Karpas-422 (cell line): ENCODE measurements around the gene TPGS2. TPM values are rescaled to one million over a fixed set of nuclear protein-coding genes. Genes with fewer than 3 reads are reported as not detected.
A peak's percentile ranks its signal among the peaks of the same experiment; 100 is the strongest.
"Not testable (repeated sequence)": the region's sequence is repeated elsewhere in the genome, so short reads cannot be mapped to it uniquely, and the experiment has no call there.

ENCODE experiments used
- DNase-seq: peaks from one replicate; pipeline ENCODE4 v3.0.0-alpha.2; 2015
- H2AFZ ChIP-seq: fragments of 200-600 bp; sonication (generic); 2 replicates; pipeline ENCODE4 v1.6.1; 2014; ENCODE audit warnings: antibody characterized with exemption, low read length, mixed read lengths
- H3K27ac ChIP-seq: fragments of 200-600 bp; sonication (generic); 2 replicates; pipeline ENCODE4 v1.5.1; 2014; ENCODE audit warnings: mild to moderate bottlenecking, low read length, moderate library complexity
- H3K27me3 ChIP-seq: fragments of 200-600 bp; sonication (generic); 2 replicates; pipeline ENCODE4 v1.6.1; 2014; ENCODE audit warnings: low read length, mixed read lengths
- H3K36me3 ChIP-seq: fragments of 200-600 bp; sonication (generic); 2 replicates; pipeline ENCODE4 v1.6.1; 2014; ENCODE audit warnings: low read length, mixed read lengths; ENCODE audit not compliant: insufficient read depth
- H3K4me1 ChIP-seq: fragments of 200-600 bp; sonication (generic); 2 replicates; pipeline ENCODE4 v1.6.1; 2014; ENCODE audit warnings: mild to moderate bottlenecking, low read length, mixed read lengths
- H3K4me2 ChIP-seq: fragments of 200-600 bp; sonication (generic); 2 replicates; pipeline ENCODE4 v1.6.1; 2014; ENCODE audit warnings: low read length, low read depth, mild to moderate bottlenecking; ENCODE audit not compliant: poor library complexity, severe bottlenecking
- H3K4me3 ChIP-seq: fragments of 200-600 bp; sonication (generic); 2 replicates; pipeline ENCODE4 v1.5.1; 2014; ENCODE audit warnings: mild to moderate bottlenecking, antibody characterized with exemption, low read length, mixed read lengths
- H3K79me2 ChIP-seq: fragments of 200-600 bp; sonication (generic); 2 replicates; pipeline ENCODE4 v1.6.1; 2014; ENCODE audit warnings: mild to moderate bottlenecking, low read length, mixed read lengths
- H3K9ac ChIP-seq: fragments of 200-600 bp; sonication (generic); 2 replicates; pipeline ENCODE4 v1.6.0; 2014; ENCODE audit warnings: low read length
- H3K9me2 ChIP-seq: fragments of 200-600 bp; sonication (generic), shearing (Covaris generic); replicated peaks from 2 replicates; pipeline ENCODE4 v1.6.0; 2014; ENCODE audit warnings: mild to moderate bottlenecking, low read length, moderate library complexity; ENCODE audit not compliant: insufficient read depth
- H3K9me3 ChIP-seq: fragments of 300-700, 200-600 bp; sonication (generic); 2 replicates; pipeline ENCODE4 v1.6.1; 2014; ENCODE audit warnings: low read length, mixed read lengths
- H4K20me1 ChIP-seq: fragments of 200-600 bp; sonication (generic); 2 replicates; pipeline ENCODE4 v1.6.1; 2014; ENCODE audit warnings: mild to moderate bottlenecking, antibody characterized with exemption, low read length, low read depth; ENCODE audit not compliant: insufficient read depth
- total RNA-seq: library from RNA; depleted of rRNA; stranded (reverse); fragments of >200 nt; shearing (Covaris generic); gene quantifications from 2 replicates; pipeline ENCODE4 v1.2.3, GENCODE V29; 2014; ENCODE audit warnings: low replicate concordance

Gene TPGS2
- total RNA-seq, 1 experiment from 2014 or later: 160 TPM

DNA sequence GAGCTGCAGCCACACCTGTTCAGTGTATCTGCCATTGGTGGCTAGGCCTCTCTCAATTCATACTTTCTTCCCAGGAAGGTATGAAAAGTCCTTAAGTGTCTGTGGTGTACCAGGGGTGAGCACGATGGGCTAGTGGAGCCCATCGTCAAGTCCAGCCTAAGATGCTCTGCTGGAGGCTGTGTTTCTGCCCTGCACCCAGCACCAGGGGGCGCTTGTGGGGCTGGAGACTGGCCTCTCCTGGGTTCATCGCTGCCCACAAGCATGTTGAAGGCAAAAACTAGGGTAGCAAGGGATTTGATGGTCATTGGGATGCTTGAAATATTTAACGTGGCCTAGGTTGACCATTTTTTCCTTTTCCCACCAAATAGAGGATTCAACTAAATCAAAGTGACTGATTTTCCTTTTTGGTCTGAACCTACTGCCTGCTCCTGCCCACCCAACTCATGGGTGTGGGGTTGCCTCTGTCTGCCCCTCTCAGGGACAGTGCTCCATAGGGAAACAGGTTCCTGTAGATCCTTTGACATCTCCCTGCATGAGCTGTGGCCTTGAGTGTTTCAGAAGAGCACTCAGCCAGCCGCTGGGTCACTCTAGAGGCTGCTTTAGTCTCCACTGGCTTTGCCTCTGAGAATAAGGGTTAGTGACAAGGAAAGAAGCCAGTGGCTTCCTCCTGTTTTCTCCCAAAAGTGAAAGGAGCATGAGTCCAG lies 59.0 kb downstream of the TPGS2 start:
- no peaks in the 10 kb centered on the region for H4K20me1 ChIP-seq
- peak; percentile 82 for DNase-seq
- no peaks in the 10 kb centered on the region for H3K9me3 ChIP-seq
- H3K4me2 ChIP-seq: no peak overlapping the region
- no peak overlapping the region for H3K9ac ChIP-seq
- no peaks in the 10 kb centered on the region for H3K9me2 ChIP-seq
- no peak overlapping the region for H2AFZ ChIP-seq
- no peaks in the 10 kb centered on the region for H3K27me3 ChIP-seq
- peaks cover 30% of the 10 kb centered on the region for H3K4me1 ChIP-seq
- no peak overlapping the region for H3K4me3 ChIP-seq
- peaks cover 5% of the 10 kb centered on the region; the same call in 1 of the 2 replicates for H3K36me3 ChIP-seq
- no peaks in the 10 kb centered on the region for H3K79me2 ChIP-seq
- no peak overlapping the region for H3K27ac ChIP-seq

DNA sequence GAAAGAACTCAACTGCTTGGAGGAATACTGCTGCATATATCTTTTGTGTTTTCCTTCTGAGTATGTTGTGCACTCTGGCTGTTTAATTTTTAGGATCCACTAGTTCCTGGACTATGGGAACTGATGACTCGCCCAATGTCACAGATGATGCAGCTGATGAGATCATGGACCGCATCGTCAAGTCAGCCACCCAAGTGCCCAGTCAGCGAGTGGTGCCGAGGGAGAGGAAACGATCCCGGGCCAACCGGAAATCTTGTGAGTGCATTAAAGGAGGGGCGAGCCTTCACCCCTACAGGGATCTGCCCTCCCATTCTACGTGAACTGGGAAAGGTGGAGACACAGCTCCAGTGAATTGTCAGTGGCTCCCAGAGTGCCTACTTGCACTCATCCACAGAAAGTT lies 59.6 kb downstream of the TPGS2 start:
- Histone ChIP-seq H3K27ac (no peak overlapping the region), H3K9me3 (no peaks in the 10 kb centered on the region), H3K4me3 (no peak overlapping the region), H3K79me2 (no peaks in the 10 kb centered on the region), H3K9ac (no peak overlapping the region), H4K20me1 (no peaks in the 10 kb centered on the region), H3K9me2 (no peaks in the 10 kb centered on the region), H2AFZ (no peak overlapping the region), H3K36me3 (peaks cover 5% of the 10 kb centered on the region; the same call in 1 of the 2 replicates), H3K4me2 (no peak overlapping the region), H3K4me1 (peaks cover 35% of the 10 kb centered on the region), H3K27me3 (no peaks in the 10 kb centered on the region)
- no peak for DNase-seq

DNA sequence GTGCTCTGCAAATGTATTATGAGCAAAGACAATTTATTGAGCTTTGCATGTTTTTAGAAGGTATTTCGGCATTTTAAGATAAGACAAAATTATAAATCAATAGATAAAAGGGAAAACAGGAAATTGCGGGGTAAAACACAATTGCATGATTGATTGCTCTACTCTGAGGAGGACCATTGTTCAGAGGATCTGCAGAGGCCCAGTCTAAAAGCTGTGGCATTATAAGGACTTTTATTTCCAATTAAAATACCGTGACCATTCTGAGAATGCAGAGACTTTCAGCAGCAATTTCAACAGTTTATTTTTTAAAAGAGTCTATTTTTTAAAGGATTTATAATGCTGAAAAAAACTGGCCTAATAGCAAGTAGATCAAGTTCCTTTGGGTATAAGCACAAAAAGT lies 62.0 kb downstream of the TPGS2 start:
- no peaks in the 10 kb centered on the region for H4K20me1 ChIP-seq

DNA sequence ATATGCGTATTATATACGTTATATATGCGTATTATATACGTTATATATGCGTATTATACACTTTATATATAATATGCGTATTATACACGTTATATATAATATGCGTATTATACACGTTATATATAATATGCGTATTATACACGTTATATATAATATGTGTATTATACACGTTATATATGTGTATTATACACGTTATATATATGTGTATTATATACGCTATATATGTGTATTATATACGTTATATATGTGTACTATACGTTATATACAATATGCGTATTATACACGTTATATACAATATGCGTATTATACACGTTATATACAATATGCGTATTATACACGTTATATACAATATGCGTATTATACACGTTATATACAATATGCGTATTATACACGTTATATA lies 65.8 kb downstream of the TPGS2 start:
- not testable (repeated sequence) for H3K4me3 ChIP-seq, H2AFZ ChIP-seq, H3K79me2 ChIP-seq, H3K36me3 ChIP-seq, H3K4me2 ChIP-seq, H4K20me1 ChIP-seq, DNase-seq, H3K9me2 ChIP-seq, H3K27ac ChIP-seq, H3K27me3 ChIP-seq, H3K9ac ChIP-seq, H3K9me3 ChIP-seq
- peaks cover 36% of the 10 kb centered on the region for H3K4me1 ChIP-seq

More for the DNA sequence above, 62.0 kb downstream of the TPGS2 start:
- H3K9ac ChIP-seq: no peak overlapping the region
- no peaks in the 10 kb centered on the region for H3K9me2 ChIP-seq
- no peak overlapping the region for H2AFZ ChIP-seq
- DNase-seq: no peak
- no peak overlapping the region for H3K4me2 ChIP-seq
- peaks cover 37% of the 10 kb centered on the region for H3K4me1 ChIP-seq
- no peaks in the 10 kb centered on the region for H3K27me3 ChIP-seq
- H3K4me3 ChIP-seq: no peak overlapping the region
- H3K27ac ChIP-seq: no peak overlapping the region
- no peaks in the 10 kb centered on the region for H3K79me2 ChIP-seq
- H3K9me3 ChIP-seq: no peaks in the 10 kb centered on the region
- H3K36me3 ChIP-seq: peaks cover 3% of the 10 kb centered on the region; the same call in 1 of the 2 replicates

DNA sequence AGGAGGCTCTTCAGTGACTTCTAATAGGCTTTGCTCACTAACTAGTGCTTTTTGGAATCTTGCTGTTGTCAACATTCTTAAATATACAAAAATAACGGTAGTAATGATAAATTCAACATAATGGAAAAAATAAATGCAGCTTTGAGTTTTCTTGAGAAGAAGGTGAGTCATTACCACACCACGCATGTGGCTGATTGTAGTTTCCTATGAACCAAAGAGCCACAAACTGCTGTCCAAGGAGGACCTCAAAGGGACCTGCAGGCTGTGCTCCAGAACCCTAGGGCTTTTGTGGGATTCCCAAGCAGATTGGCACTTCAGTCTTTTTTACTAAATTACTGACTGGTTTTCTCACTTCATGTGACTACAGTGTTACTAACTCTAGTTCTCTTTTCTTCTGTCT lies 66.7 kb downstream of the TPGS2 start:
- Histone ChIP-seq H4K20me1 (no peaks in the 10 kb centered on the region), H3K4me1 (peaks cover 36% of the 10 kb centered on the region), H2AFZ (no peak overlapping the region), H3K9ac (no peak overlapping the region), H3K36me3 (no peaks in the 10 kb centered on the region), H3K4me3 (no peak overlapping the region), H3K79me2 (no peaks in the 10 kb centered on the region), H3K4me2 (no peak overlapping the region), H3K9me3 (no peaks in the 10 kb centered on the region), H3K9me2 (no peaks in the 10 kb centered on the region), H3K27me3 (no peaks in the 10 kb centered on the region), H3K27ac (no peak overlapping the region)
- no peak for DNase-seq

DNA sequence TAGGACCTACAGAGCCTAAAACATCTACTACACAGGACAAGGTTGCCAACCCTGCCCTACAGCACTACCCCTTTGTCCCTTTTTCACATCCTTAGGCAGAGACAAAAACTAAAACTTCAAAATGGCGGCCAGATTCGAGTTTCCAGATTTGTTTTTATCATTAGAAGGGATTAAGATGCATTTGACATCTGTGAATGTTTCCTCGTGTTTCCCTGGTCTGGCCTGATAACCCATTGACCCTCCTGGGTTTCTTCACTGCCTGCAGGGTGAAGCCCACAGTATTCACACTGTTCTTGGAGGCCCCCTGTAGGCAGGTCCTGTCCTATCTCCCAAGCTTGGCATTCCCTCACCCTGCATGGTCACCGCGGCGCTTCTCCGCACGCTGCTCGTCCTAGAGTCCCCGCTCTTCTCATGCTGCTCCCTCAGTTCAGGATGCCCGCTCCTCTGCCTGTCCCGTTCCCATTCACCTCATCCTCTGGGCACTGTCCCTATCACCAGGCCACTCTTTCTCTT lies 67.6 kb downstream of the TPGS2 start:
- no peaks in the 10 kb centered on the region for H3K79me2 ChIP-seq
- DNase-seq: no peak
- H3K9me2 ChIP-seq: no peaks in the 10 kb centered on the region
- H3K27ac ChIP-seq: no peak overlapping the region
- H3K9me3 ChIP-seq: no peaks in the 10 kb centered on the region
- H3K36me3 ChIP-seq: no peaks in the 10 kb centered on the region
- H2AFZ ChIP-seq: no peak overlapping the region
- peaks cover 35% of the 10 kb centered on the region for H3K4me1 ChIP-seq
- no peak overlapping the region for H3K4me2 ChIP-seq
- H3K27me3 ChIP-seq: no peaks in the 10 kb centered on the region
- H4K20me1 ChIP-seq: no peaks in the 10 kb centered on the region
- no peak overlapping the region for H3K9ac ChIP-seq
- no peak overlapping the region for H3K4me3 ChIP-seq

DNA sequence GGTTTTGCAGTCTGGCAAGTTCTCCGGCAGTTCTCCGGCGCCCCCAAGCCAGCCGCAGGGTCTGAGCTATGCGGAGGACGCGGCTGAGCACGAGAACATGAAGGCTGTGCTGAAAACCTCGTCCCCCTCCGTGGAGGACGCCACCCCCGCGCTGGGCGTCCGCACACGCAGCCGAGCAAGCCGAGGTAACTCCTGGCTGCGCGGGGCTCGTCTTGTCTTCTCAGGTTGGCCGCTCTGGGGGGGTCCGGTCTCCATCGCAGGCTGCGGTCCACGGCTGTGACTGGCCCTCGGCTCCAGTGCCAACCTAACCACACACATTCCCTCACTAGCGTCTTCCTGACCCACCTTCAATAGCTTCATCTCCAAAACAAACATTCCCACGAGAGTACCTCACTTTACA lies 68.2 kb downstream of the TPGS2 start:
- Histone ChIP-seq H4K20me1 (no peaks in the 10 kb centered on the region), H3K4me1 (peaks cover 30% of the 10 kb centered on the region), H3K79me2 (no peaks in the 10 kb centered on the region), H3K9me2 (no peaks in the 10 kb centered on the region), H2AFZ (no peak overlapping the region), H3K36me3 (no peaks in the 10 kb centered on the region), H3K9ac (no peak overlapping the region), H3K4me3 (no peak overlapping the region), H3K9me3 (no peaks in the 10 kb centered on the region), H3K4me2 (no peak overlapping the region), H3K27me3 (no peaks in the 10 kb centered on the region), H3K27ac (no peak overlapping the region)
- no peak for DNase-seq

DNA sequence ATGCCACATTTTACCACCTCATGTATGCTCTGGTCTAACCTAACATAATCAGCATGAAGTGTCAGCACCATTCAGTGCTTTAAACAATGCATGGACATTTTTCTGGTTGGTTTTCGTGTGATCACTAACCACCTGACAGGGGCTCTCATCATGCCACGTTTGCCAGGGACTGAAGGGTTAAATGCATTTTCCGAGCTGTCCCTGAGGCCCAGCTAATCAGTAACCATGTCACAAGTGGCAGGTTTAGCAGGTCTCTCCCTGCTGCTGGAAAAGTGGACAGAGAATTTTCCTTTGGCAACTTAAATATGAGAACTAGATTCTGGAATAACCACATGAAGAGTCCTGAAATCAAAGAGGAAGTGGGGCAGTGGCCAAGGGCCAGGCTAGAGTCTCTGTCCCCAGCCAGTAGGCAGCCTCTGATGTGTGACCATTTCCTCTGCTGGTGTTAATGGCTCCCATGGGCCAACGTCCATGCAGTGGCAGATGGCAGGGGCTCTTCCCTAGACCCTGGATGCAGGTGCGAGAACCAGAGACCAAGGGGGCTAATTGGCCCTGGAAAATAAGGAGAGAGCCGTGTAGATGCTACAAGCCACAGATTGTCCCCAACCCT lies 69.5 kb downstream of the TPGS2 start:
- no peak overlapping the region for H2AFZ ChIP-seq
- no peaks in the 10 kb centered on the region for H3K9me3 ChIP-seq
- no peaks in the 10 kb centered on the region for H3K27me3 ChIP-seq
- peaks cover 24% of the 10 kb centered on the region for H3K4me1 ChIP-seq
- H3K27ac ChIP-seq: peak overlapping the region; percentile 26
- H3K9ac ChIP-seq: no peak overlapping the region
- no peaks in the 10 kb centered on the region for H3K9me2 ChIP-seq
- H3K4me3 ChIP-seq: no peak overlapping the region
- no peaks in the 10 kb centered on the region for H4K20me1 ChIP-seq
- H3K4me2 ChIP-seq: no peak overlapping the region
- H3K79me2 ChIP-seq: no peaks in the 10 kb centered on the region
- H3K36me3 ChIP-seq: no peaks in the 10 kb centered on the region
- no peak for DNase-seq
